NOMO-1 treated with dmso at 0.1 percent for 144 hours (cell line): Measurements from ENCODE around the gene SSTR4.

Experiments used
- DNase-seq: peaks from one replicate; lab custom pipeline; 2025; ENCODE audit not compliant: unreplicated experiment; lab: John Stamatoyannopoulos, UW

The SSTR4 gene

DNA sequence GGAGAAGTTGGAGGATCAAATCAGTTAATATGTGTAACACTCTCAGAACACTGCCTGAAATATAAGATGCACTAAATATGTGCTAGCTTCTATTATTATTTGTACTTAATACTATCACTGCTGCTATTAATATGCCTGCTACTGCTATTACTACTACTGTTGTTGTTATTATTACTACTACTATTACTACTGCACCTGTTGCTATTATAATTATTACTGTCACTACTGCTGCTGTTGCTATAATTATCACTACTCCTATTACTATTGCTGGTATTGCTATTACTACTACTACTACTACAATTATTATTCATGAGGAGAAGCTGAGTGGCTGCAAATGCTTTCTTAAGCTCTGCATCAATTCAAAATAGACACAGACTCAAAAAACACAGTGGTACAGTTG is 16.7 kb upstream of the SSTR4 start:
- DNase-seq = no peak

DNA sequence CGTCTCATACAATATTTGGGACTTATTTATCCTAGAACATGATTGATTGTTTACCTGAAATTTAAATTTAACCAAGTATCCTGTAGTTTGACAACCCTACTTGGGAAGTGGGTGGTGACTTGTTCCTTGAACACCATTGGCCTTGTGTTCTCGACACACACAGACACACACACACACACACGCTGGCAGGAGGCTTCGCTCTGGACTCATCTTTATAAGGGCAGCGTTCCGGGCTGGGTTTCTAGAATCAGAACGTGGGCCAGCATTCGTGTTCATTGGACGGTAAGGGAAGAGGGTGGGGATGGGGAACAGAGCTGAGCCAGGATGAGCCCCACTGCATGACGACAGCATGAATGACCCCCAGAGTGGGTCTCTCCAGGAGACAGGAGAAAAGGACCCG is 16.2 kb upstream of the SSTR4 start:
- DNase-seq = no peak

DNA sequence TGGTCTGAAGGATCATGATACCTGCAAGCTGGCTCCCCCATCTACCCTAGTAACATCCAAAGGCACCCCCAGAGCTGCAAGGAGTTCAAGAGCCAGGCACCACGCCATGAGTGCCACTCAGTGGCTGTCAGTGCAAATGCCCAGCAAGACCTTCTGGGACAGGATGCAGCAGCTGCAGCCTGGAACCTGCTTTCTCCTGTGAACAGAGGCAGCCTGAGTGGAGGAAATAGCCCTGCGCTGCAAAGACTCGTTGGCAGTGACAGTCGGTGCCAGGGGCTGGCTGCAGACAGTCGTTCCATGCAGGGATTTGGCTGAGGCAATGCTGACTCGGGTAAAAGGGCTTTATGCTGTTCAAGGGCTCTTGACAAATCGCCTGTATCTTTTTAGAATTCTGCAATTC is 15.7 kb upstream of the SSTR4 start:
- DNase-seq = no peak

DNA sequence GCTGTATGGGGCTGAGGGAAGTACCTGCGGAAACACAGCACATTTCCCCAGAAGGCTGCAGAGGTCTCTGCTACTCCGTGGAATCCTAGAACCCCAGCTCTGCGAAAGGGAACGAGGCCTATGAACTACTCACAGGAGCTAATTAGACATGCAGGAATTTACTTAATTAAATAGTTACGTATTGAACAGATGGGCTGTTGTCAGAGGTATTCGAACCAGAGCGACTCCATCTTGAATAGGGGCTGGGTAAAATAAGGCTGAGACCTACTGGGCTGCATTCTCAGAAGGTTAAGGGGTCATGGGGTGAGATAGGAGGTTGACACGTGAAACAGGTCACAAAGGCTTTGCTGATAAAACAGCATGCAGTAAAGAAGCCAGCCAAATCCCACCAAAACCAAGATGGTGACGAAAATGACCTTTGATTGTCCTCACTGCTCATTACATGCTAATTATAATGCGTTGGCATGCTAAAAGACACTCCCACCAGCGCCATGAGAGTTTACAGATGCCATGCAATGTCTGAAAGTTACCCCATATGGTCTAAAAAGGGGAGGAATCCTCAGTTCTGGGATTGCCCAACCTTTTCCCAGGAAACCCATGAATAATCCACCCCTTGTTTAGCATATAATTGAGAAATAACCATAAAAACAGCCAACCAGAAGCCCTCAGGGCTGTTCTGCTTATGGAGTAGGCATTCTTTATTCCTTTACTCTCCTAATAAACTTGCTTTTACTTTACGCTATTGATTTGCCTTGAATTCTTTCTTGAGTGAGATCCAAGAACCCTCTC is 14.7 kb upstream of the SSTR4 start:
- no peak for DNase-seq

DNA sequence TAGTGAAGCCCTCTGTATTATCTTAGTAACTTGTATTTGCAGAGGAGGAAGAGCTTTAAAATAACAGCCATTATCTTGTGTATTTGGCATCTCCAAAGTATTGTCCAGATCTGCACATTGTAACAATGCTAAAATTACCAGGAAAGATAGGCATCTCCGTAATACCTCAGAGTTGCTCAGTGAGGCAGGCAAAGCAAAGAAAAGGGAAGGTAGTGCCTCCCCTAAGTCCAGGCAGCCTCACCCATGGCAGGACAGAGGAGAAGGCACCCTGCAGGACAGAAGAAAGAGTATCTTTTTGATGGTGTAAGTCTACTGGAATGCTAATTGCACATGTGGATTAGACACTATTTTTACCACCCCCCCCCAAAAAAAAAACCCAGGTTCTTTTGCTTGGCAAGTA is 13.6 kb upstream of the SSTR4 start:
- no peak for DNase-seq

DNA sequence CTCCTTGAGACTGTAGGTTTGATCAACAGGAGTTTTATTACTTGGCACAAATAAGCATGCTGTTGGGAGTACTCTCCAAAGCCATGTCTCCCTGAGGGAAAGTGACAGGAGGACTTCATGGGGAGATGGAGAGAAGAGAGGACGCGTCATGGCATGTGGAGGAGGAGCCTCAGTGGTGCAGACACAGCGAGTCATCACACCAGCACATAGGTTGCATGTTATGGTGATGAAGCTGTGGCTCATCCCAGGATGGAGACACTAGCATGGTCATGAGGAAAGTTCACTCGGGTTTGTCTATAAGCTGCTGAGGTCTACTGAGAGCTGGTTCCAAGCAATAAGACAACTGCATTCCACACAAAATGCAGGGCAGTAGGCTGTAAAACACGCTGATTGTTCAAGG is 13.2 kb upstream of the SSTR4 start:
- DNase-seq = no peak

DNA sequence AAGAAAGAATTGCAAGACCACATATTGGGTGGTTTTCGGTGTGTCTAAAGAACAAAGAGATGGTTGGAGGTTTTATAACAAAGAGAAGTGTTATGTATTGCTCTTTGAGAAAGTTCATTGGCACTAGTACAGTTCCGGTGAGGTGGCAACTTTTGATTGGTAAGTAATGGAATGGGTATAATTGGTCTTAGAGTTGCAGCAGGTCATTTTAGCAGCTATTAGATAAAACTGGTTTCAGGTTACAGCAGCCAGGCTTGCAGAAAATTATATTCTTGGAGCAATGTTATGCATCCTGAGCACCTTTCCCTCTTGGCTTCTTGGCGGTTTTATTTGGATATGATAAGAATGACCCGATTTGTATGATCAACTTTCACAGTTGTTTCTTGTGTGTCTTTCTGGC is 12.3 kb upstream of the SSTR4 start:
- no peak for DNase-seq

DNA sequence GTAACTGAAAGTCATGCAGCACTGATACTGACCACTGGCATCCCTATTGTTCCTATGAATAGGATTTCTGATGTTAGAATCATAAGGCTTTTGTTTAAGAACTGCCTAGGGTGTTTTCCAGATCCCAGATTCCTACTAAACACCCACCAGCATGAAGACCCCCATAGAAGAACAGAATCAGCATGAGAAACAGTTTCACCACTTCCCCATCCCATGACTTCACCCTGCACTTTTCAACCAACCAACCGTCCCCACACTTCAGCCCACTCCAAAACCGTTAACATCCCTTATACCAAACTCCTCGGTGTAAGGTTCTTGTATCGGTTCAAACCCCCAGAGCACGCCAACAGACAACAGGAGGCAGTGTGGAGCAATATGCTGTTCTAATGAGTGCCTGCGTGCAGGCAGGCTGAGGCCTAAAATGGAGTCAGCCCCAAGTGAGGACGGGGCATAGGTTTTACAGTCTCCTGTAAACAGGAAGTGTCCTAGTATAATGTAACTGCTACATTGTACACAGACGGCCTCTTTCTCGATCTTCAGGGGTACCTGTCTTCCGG is 11.4 kb upstream of the SSTR4 start:
- no peak for DNase-seq

DNA sequence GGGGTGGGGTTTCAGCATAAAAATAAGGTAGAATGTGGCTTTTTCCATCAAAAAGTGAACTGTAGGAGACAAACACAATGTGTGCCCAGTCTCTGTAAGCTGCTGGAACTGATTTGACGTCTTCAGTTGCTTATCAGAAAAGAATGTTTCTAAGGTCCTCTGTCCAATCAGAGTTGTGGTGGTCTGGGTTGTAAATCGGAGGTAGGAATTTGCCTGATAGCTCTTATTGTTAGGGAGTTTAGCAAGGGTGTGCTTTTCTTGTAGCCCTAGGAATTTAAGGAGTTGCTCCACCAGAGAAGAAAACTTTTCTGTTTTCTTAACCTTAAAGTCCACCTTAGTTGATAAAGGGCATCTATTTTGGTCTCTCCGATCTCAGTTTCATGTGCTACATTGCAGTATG is 10.4 kb upstream of the SSTR4 start:
- no peak for DNase-seq

DNA sequence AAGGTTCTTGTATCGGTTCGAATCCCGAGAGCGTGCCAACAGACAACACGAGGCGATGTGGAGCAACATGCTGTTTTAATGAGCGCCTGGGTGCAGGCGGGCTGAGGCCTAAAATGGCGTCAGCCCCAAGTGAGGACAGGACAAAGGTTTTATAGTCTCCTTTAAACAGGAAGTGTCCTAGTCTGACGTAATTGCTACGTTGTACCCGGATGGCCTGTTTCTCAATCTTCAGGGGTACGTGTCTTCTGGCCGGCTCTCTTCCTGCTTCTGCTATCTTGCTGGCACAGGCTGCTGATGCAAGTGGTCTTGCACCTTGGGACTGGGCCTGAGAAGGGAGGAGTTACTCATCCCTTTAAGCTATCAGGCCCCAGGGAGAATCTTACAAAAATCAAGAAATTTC is 9.6 kb upstream of the SSTR4 start:
- DNase-seq = peak; percentile 28

DNA sequence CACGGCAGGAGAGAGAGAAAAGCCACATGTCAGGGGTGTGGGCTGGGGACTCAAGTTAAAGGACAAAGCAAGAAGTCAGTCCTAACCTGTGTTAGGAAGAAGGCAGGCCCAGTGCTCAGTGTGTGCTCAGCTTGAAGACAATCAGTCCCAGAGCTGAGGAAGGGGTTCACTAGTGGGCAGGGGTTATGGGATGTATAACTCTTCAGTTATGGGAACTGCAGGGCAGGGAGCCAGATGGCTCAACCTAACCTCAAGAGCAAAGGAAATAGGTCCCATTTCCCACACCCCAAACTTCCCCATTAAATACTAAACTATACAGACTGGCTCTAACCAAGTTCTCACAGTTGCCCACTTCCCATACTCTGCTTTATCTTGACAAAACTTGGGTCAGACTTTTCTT is 7.4 kb upstream of the SSTR4 start:
- no peak for DNase-seq

DNA sequence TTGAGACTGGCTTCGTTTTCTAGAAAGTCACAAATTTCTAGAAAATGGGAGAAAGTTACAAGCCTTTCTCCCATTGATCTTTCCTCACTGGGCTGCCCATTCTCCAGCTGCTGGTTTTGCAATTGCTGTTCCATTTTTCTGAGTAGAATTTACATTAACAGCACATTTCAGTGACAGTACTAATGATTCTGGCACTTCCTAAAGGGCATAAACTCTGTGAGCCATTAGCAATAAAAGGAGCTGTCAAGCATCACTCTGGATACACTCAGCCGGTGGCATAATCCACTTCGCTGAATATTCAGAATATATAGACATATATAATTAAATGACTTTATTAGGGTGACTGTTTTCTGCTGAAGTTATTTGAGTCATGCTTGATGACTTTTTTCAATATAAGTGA is 6.7 kb upstream of the SSTR4 start:
- DNase-seq = no peak

DNA sequence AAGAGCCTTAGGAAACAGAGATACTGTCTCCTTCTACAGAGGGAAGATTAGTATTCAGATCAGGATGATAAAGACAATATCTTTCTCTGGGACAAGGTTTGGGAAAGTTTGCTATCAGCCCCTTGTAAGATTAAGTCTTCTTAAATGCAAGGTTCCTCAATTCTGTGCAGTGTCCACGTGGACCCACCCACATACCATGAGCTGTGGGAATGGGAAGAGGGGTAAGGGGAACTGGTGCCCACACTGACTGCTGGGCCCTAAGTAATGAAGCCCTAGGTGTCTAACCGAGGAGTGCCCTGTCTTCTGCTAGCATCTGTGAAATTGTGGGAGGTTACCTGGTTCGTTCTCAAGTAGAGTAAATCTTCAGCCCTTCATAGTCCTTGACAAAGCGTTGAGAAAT is 5.8 kb upstream of the SSTR4 start:
- no peak for DNase-seq

DNA sequence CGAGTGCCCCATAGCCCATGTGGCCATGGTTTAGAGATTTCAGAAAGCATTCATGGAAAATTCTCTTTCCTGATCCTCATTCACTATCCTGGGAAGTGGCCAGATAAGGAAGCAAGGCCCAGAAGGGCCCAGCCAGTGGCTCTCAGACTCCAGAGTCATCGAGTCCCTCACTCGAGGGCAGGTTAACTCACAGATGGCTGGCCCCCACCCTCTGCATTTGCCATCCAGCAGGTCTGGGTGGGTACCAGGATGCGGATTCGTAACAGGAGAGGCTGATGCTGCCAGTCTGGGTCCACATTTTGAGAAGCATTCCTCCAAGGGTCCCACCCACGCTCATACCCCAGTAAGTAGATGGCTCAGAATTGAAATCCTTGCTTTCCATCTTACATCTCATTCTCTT is 3.8 kb upstream of the SSTR4 start:
- no peak for DNase-seq

DNA sequence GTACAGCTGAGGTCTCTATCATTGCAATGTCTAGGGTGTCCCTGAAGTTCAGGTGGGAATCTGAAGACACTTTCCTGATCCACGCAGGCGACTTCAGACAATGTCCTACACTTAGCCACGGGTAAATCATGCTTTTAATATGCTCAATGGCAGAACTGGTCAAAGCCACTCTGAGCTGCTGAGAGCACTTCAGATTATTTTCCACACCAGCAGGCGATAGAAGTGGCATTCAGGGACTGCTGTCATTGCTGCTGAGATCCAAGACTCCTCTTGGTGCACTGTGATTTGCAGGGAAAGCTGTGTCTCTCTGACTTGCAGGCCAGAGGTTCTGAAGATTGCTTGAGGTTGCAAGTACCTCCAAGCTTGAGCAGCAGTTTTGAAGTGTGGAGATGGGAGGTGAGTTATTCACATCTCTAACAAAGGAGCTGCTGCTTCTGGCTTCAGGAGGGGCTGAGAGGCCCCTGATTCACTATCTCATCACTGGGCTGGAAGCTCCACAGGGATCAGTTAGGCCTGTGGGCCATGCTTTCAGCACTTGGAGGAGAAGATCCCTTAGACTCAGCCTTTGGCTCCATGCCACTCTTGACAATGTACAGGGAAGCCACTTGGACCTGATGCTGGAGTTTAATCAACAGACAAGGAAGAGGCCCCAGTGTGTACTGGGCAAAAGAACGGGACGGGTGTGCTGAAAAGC is 2.9 kb upstream of the SSTR4 start:
- no peak for DNase-seq

DNA sequence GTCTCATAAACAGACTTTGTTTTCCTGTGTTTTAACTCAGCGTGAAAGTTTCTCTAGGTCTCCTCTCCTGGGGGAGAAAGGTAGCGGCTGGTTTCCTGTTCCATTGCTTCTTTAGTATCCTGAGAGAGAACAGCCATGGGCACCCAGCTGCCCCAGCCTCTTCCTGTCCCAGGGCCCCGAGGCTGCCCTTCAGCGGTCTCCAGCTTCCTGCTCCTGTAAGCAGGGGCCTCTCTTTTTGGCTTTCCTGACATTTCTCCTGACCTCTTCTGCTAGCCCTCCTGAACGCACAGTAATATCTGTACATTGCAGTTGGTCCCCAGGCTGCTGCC is 2.4 kb upstream of the SSTR4 start:
- DNase-seq = no peak

DNA sequence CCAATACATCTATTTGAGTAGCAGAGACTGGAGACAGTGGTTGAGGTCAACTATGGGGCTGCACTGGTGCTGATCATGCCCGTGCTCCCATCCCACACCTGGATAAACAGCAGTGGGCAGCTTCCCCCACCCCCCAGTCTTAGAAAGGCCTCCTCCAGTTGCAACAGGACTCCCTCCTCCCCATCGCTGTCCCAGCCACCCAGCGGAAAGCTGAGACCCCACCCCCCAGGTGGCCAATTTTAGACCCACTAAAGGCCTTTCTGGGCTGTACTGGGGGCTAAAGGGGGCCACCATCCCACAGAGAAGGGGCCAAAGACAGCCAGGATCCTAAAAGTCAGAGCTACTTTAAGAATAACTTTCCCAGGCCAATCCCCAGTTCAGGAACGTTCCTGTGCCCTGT is 1.2 kb upstream of the SSTR4 start:
- DNase-seq = no peak

DNA sequence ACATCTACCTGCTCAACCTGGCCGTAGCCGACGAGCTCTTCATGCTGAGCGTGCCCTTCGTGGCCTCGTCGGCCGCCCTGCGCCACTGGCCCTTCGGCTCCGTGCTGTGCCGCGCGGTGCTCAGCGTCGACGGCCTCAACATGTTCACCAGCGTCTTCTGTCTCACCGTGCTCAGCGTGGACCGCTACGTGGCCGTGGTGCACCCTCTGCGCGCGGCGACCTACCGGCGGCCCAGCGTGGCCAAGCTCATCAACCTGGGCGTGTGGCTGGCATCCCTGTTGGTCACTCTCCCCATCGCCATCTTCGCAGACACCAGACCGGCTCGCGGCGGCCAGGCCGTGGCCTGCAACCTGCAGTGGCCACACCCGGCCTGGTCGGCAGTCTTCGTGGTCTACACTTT is 619 bp downstream of the SSTR4 start:
- no peak for DNase-seq

DNA sequence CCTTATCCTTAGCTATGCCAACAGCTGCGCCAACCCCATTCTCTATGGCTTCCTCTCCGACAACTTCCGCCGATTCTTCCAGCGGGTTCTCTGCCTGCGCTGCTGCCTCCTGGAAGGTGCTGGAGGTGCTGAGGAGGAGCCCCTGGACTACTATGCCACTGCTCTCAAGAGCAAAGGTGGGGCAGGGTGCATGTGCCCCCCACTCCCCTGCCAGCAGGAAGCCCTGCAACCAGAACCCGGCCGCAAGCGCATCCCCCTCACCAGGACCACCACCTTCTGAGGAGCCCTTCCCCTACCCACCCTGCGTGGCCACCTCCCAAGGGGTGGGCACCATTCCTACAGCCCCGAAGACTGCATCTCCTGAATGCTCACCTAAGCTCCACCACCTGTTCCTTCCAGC is 1.3 kb downstream of the SSTR4 start:
- DNase-seq = no peak

DNA sequence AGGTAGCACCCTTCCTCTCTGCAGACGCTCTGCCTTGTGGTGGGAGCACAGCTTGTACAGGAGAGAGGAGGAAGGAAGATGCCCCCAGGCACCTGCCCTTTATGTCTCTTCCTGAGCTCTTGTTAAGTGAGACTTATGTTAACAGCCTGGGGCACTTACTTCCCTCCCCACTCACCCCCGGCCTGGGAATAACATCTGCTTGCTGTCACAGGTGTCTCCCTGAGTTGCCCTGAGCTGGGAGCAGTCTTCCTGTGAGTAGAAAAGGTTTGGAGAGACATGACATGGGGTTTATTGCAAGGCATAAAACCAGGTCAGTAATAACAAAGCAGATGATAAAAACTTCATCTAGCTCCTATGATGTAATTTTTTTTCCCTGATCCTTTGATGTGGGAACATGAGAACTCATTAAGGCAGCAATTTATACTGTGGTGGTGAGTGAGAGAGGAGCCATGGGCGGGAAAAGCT is 1.9 kb downstream of the SSTR4 start:
- no peak for DNase-seq

DNA sequence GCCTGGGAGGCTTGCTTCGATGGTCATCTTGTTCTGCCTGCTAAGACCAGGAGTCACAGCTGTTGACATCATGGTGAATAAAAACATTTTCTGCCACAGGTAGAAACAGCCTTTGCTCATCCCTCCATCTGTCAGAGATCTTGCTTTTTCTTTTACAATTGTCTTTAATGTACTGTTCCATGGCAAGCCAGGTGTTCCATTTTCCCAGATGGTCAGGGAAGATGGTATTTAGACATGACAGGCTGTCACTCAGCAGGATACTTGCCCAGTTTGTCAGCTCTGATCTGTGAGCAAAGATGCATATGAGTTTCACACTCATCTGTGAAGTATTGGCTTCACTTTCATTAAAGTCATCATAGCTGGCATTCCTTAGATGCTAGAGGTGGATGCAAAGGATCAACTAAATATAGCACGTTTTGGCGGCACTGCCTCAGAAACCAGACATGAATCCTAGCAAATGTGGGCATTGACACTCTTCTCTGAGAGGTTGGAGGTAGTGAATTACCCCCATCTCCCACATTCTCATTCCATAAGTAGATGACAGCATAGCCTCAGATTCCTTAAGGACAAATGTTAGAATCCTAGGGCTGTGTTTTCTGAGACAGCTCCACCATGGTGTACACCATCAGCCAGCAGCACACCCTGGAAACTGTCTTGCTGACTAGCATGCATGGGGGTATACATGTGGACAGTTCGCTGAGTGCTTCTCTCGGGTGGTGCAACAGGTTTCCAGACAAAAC is 4.2 kb downstream of the SSTR4 start:
- no peak for DNase-seq
